Activated naive CD4-positive, alpha-beta T cell treated with anti-CD3 and anti-CD28 coated beads, Interleukin-2, amount 50 U/mL, for 16 hours (primary cell): ENCODE measurements around the gene MAP3K4.

Experiments
- DNase-seq: peaks from one replicate; pipeline ENCODE4 v3.0.0-alpha.2; 2020

MAP3K4 gene

GRCh38 chr6:161048641-161049040 is 57.1 kb downstream of the MAP3K4 start:
- no peak for DNase-seq

GRCh38 chr6:161050134-161050765 is 58.7 kb downstream of the MAP3K4 start:
- DNase-seq = no peak

- DNase-seq = no peak
Observed at GRCh38 chr6:161053103-161053502, 61.5 kb downstream of the MAP3K4 start.

- DNase-seq = no peak
Observed at GRCh38 chr6:161054876-161055275, 63.3 kb downstream of the MAP3K4 start.

GRCh38 chr6:161056451-161056850 is 64.9 kb downstream of the MAP3K4 start:
- DNase-seq = no peak

GRCh38 chr6:161057103-161058091 is 65.8 kb downstream of the MAP3K4 start:
- no peak for DNase-seq

- no peak for DNase-seq
Observed at GRCh38 chr6:161058741-161059140, 67.2 kb downstream of the MAP3K4 start.

GRCh38 chr6:161061576-161061975 is 70.0 kb downstream of the MAP3K4 start:
- DNase-seq = no peak

- no peak for DNase-seq
Observed at GRCh38 chr6:161064915-161065314, 73.3 kb downstream of the MAP3K4 start.

GRCh38 chr6:161066511-161066910 is 74.9 kb downstream of the MAP3K4 start:
- DNase-seq = no peak

GRCh38 chr6:161067749-161068148 is 76.2 kb downstream of the MAP3K4 start:
- DNase-seq = no peak

GRCh38 chr6:161068321-161068741 is 76.8 kb downstream of the MAP3K4 start:
- no peak for DNase-seq

- no peak for DNase-seq
Observed at GRCh38 chr6:161073930-161074329, 82.4 kb downstream of the MAP3K4 start.

- DNase-seq = no peak
Observed at GRCh38 chr6:161074496-161075121, 83.0 kb downstream of the MAP3K4 start.

- DNase-seq = no peak
Observed at GRCh38 chr6:161076181-161076677, 84.7 kb downstream of the MAP3K4 start.

- DNase-seq = peak; percentile 26
Observed at GRCh38 chr6:161079566-161080262, 88.1 kb downstream of the MAP3K4 start.

GRCh38 chr6:161080263-161080970 is 88.8 kb downstream of the MAP3K4 start:
- no peak for DNase-seq

- DNase-seq = no peak
Observed at GRCh38 chr6:161082215-161082614, 90.6 kb downstream of the MAP3K4 start.

- DNase-seq = no peak
Observed at GRCh38 chr6:161085246-161085645, 93.7 kb downstream of the MAP3K4 start.

- DNase-seq = no peak
Observed at GRCh38 chr6:161088676-161089328, 97.2 kb downstream of the MAP3K4 start.

GRCh38 chr6:161091151-161091550 is 99.6 kb downstream of the MAP3K4 start:
- DNase-seq = no peak
